ENCODE results near the gene ADAMTSL5.
"Not testable (repeated sequence)": the region's sequence is repeated elsewhere in the genome, so short reads cannot be mapped to it uniquely, and the experiment has no call there.

The ADAMTSL5 gene

GRCh38 chr19:1551068-1552040, 38.5 kb upstream of the ADAMTSL5 start:
- no peaks in the 10 kb centered on the region for H3K27me3 ChIP-seq (ENCODE audit: control insufficient read depth, insufficient read depth, low read length)
- DNase-seq (ENCODE audit: low read depth, low spot score): no peak
- H3K36me3 ChIP-seq (ENCODE audit: control insufficient read depth, insufficient read depth, low read length): peaks cover 9% of the 10 kb centered on the region
- H3K4me3 ChIP-seq (ENCODE audit: low read length): no peak overlapping the region
- WGBS (ENCODE audit: insufficient coverage, insufficient read length): no CpG with 5 or more reads among the region's 17 CpGs
- H3K9me3 ChIP-seq (ENCODE audit: control insufficient read depth, insufficient read depth, low read length): no peaks in the 10 kb centered on the region
- no peaks in the 10 kb centered on the region for H3K4me1 ChIP-seq (ENCODE audit: control insufficient read depth, insufficient read depth, low read length)
- no peak overlapping the region for H3K27ac ChIP-seq (ENCODE audit: low read length)

- H3K4me3 ChIP-seq (ENCODE audit: low read length): no peak overlapping the region
- WGBS (ENCODE audit: insufficient coverage, insufficient read length): 100% methylated on average over 4 of the region's 4 CpGs
- H3K27me3 ChIP-seq (ENCODE audit: control insufficient read depth, insufficient read depth, low read length): no peaks in the 10 kb centered on the region
- H3K36me3 ChIP-seq (ENCODE audit: control insufficient read depth, insufficient read depth, low read length): no peaks in the 10 kb centered on the region
- no peak overlapping the region for H3K27ac ChIP-seq (ENCODE audit: low read length)
- no peaks in the 10 kb centered on the region for H3K4me1 ChIP-seq (ENCODE audit: control insufficient read depth, insufficient read depth, low read length)
- no peaks in the 10 kb centered on the region for H3K9me3 ChIP-seq (ENCODE audit: control insufficient read depth, insufficient read depth, low read length)
- no peak for DNase-seq (ENCODE audit: low read depth, low spot score)
Observed at GRCh38 chr19:1549332-1549945, 36.6 kb upstream of the ADAMTSL5 start.

GRCh38 chr19:1540365-1540925, 27.6 kb upstream of the ADAMTSL5 start:
- DNase-seq (ENCODE audit: low read depth, low spot score): no peak
- Histone ChIP-seq H3K9me3 (ENCODE audit: control insufficient read depth, insufficient read depth, low read length) (no peaks in the 10 kb centered on the region), H3K4me1 (ENCODE audit: control insufficient read depth, insufficient read depth, low read length) (no peaks in the 10 kb centered on the region), H3K27me3 (ENCODE audit: control insufficient read depth, insufficient read depth, low read length) (no peaks in the 10 kb centered on the region), H3K4me3 (ENCODE audit: low read length) (no peak overlapping the region), H3K36me3 (ENCODE audit: control insufficient read depth, insufficient read depth, low read length) (no peaks in the 10 kb centered on the region), H3K27ac (ENCODE audit: low read length) (no peak overlapping the region)
- WGBS (ENCODE audit: insufficient coverage, insufficient read length): no CpG with 5 or more reads among the region's 17 CpGs

GRCh38 chr19:1539749-1540148, 26.9 kb upstream of the ADAMTSL5 start:
- not testable (repeated sequence) for H3K36me3 ChIP-seq (ENCODE audit: control insufficient read depth, insufficient read depth, low read length); H3K27ac ChIP-seq (ENCODE audit: low read length); H3K4me3 ChIP-seq (ENCODE audit: low read length); DNase-seq (ENCODE audit: low read depth, low spot score); H3K9me3 ChIP-seq (ENCODE audit: control insufficient read depth, insufficient read depth, low read length); H3K4me1 ChIP-seq (ENCODE audit: control insufficient read depth, insufficient read depth, low read length); H3K27me3 ChIP-seq (ENCODE audit: control insufficient read depth, insufficient read depth, low read length)
- WGBS (ENCODE audit: insufficient coverage, insufficient read length): no CpG with 5 or more reads among the region's 11 CpGs

GRCh38 chr19:1538978-1539377, 26.2 kb upstream of the ADAMTSL5 start:
- Histone ChIP-seq H3K27me3 (ENCODE audit: control insufficient read depth, insufficient read depth, low read length) (no peaks in the 10 kb centered on the region), H3K36me3 (ENCODE audit: control insufficient read depth, insufficient read depth, low read length) (no peaks in the 10 kb centered on the region), H3K4me3 (ENCODE audit: low read length) (no peak overlapping the region), H3K9me3 (ENCODE audit: control insufficient read depth, insufficient read depth, low read length) (no peaks in the 10 kb centered on the region), H3K4me1 (ENCODE audit: control insufficient read depth, insufficient read depth, low read length) (no peaks in the 10 kb centered on the region), H3K27ac (ENCODE audit: low read length) (no peak overlapping the region)
- no CpG with 5 or more reads among the region's 15 CpGs for WGBS (ENCODE audit: insufficient coverage, insufficient read length)
- no peak for DNase-seq (ENCODE audit: low read depth, low spot score)

- no CpG with 5 or more reads among the region's 7 CpGs for whole genome bisulfite sequencing (ENCODE audit: insufficient coverage, insufficient read length)
- H3K27ac ChIP-seq (ENCODE audit: low read length); H3K4me3 ChIP-seq (ENCODE audit: low read length); H3K36me3 ChIP-seq (ENCODE audit: control insufficient read depth, insufficient read depth, low read length); H3K27me3 ChIP-seq (ENCODE audit: control insufficient read depth, insufficient read depth, low read length); H3K9me3 ChIP-seq (ENCODE audit: control insufficient read depth, insufficient read depth, low read length); DNase-seq (ENCODE audit: low read depth, low spot score); H3K4me1 ChIP-seq (ENCODE audit: control insufficient read depth, insufficient read depth, low read length): not testable (repeated sequence)
Observed at GRCh38 chr19:1535699-1536098, 22.9 kb upstream of the ADAMTSL5 start.

GRCh38 chr19:1534972-1535371, 22.2 kb upstream of the ADAMTSL5 start:
- H3K4me3 ChIP-seq (ENCODE audit: low read length): no peak overlapping the region
- WGBS (ENCODE audit: insufficient coverage, insufficient read length): no CpG with 5 or more reads among the region's 14 CpGs
- no peaks in the 10 kb centered on the region for H3K36me3 ChIP-seq (ENCODE audit: control insufficient read depth, insufficient read depth, low read length)
- H3K4me1 ChIP-seq (ENCODE audit: control insufficient read depth, insufficient read depth, low read length): no peaks in the 10 kb centered on the region
- no peak for DNase-seq (ENCODE audit: low read depth, low spot score)
- H3K27ac ChIP-seq (ENCODE audit: low read length): no peak overlapping the region
- H3K9me3 ChIP-seq (ENCODE audit: control insufficient read depth, insufficient read depth, low read length): no peaks in the 10 kb centered on the region
- H3K27me3 ChIP-seq (ENCODE audit: control insufficient read depth, insufficient read depth, low read length): no peaks in the 10 kb centered on the region; the same call in 1 of the 2 replicates

- no CpG with 5 or more reads among the region's 23 CpGs for WGBS (ENCODE audit: insufficient coverage, insufficient read length)
- DNase-seq (ENCODE audit: low read depth, low spot score): no peak
- Histone ChIP-seq H3K36me3 (ENCODE audit: control insufficient read depth, insufficient read depth, low read length) (no peaks in the 10 kb centered on the region), H3K27ac (ENCODE audit: low read length) (no peak overlapping the region), H3K4me3 (ENCODE audit: low read length) (no peak overlapping the region; the same call in 1 of the 2 replicates), H3K4me1 (ENCODE audit: control insufficient read depth, insufficient read depth, low read length) (no peaks in the 10 kb centered on the region), H3K27me3 (ENCODE audit: control insufficient read depth, insufficient read depth, low read length) (no peaks in the 10 kb centered on the region; the same call in 1 of the 2 replicates), H3K9me3 (ENCODE audit: control insufficient read depth, insufficient read depth, low read length) (no peaks in the 10 kb centered on the region)
Observed at GRCh38 chr19:1533510-1534150, 20.8 kb upstream of the ADAMTSL5 start.

- no peaks in the 10 kb centered on the region for H3K4me1 ChIP-seq (ENCODE audit: control insufficient read depth, insufficient read depth, low read length)
- H3K4me3 ChIP-seq (ENCODE audit: low read length): no peak overlapping the region
- no peaks in the 10 kb centered on the region for H3K9me3 ChIP-seq (ENCODE audit: control insufficient read depth, insufficient read depth, low read length)
- no CpG with 5 or more reads among the region's 9 CpGs for WGBS (ENCODE audit: insufficient coverage, insufficient read length)
- DNase-seq (ENCODE audit: low read depth, low spot score): no peak
- no peak overlapping the region for H3K27ac ChIP-seq (ENCODE audit: low read length)
- no peaks in the 10 kb centered on the region for H3K36me3 ChIP-seq (ENCODE audit: control insufficient read depth, insufficient read depth, low read length)
- H3K27me3 ChIP-seq (ENCODE audit: control insufficient read depth, insufficient read depth, low read length): no peaks in the 10 kb centered on the region; the same call in 1 of the 2 replicates
Observed at GRCh38 chr19:1532003-1532402, 19.2 kb upstream of the ADAMTSL5 start.

- no peaks in the 10 kb centered on the region for H3K36me3 ChIP-seq (ENCODE audit: control insufficient read depth, insufficient read depth, low read length)
- no CpG with 5 or more reads among the region's 11 CpGs for WGBS (ENCODE audit: insufficient coverage, insufficient read length)
- no peaks in the 10 kb centered on the region for H3K4me1 ChIP-seq (ENCODE audit: control insufficient read depth, insufficient read depth, low read length)
- H3K27me3 ChIP-seq (ENCODE audit: control insufficient read depth, insufficient read depth, low read length): no peaks in the 10 kb centered on the region; the same call in 1 of the 2 replicates
- no peak for DNase-seq (ENCODE audit: low read depth, low spot score)
- no peak overlapping the region for H3K4me3 ChIP-seq (ENCODE audit: low read length)
- no peak overlapping the region for H3K27ac ChIP-seq (ENCODE audit: low read length)
- H3K9me3 ChIP-seq (ENCODE audit: control insufficient read depth, insufficient read depth, low read length): no peaks in the 10 kb centered on the region
Observed at GRCh38 chr19:1531587-1531986, 18.8 kb upstream of the ADAMTSL5 start.

Data from iPS DF 6.9 (cell line).